ENCODE data around the gene ANXA6.
A peak's percentile ranks its signal among the peaks of the same experiment; 100 is the strongest.

The ANXA6 gene

DNA sequence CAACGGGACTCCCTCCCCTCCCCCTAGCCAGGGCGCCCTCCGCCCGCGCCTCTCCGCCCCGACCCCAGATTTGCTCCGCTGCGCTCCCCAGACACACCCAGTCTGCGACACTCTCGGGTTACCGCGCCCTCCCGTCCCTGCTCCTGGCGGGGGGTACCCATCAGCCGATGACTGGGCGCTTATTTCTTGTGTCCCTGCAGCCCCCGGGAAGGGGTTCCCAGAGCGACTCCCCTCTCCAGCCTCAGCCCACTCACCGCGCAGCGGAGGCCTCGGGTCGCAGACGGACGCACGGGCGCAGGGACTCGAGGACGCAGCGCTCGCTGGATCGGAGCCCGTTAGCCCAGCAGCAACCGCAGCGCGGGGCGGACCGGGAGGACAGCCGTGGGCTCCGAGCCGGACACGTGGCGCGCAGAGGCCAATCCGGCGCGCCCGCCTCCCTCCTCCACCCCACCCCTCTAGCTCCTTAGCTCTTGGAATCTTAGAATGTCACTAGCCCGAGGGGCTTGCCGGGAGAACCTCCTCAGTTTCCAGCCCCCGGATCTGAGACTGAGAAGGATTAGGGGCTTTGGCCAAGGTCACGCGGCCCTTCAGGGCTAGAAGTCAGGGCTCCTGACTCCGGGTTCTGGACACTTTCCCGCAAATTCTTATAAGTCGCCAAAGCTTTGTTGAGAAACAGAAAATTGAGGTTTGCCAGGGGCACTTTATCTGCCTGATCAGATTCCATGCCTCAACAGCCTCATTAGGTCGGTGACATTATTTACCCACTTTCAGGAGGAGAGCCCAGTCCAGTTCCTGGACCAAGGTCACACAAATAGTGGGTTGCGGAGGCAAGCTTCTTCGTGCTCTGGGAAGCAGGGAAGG, at the start of gene ANXA6:
Gene ANXA6, minus strand, starts transcription at position 354 of the 861 bp plus-strand sequence. CDS start 9,878 bp downstream, outside the sequence.
- DNase-seq (ENCODE audit: low read depth) = no peak
- TF ChIP-seq, protein P1, sequence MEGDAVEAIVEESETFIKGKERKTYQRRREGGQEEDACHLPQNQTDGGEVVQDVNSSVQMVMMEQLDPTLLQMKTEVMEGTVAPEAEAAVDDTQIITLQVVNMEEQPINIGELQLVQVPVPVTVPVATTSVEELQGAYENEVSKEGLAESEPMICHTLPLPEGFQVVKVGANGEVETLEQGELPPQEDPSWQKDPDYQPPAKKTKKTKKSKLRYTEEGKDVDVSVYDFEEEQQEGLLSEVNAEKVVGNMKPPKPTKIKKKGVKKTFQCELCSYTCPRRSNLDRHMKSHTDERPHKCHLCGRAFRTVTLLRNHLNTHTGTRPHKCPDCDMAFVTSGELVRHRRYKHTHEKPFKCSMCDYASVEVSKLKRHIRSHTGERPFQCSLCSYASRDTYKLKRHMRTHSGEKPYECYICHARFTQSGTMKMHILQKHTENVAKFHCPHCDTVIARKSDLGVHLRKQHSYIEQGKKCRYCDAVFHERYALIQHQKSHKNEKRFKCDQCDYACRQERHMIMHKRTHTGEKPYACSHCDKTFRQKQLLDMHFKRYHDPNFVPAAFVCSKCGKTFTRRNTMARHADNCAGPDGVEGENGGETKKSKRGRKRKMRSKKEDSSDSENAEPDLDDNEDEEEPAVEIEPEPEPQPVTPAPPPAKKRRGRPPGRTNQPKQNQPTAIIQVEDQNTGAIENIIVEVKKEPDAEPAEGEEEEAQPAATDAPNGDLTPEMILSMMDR (conservative IDR thresholded peaks at IDR 0.05; ENCODE audit: low read depth, low read length) = no peak

DNA sequence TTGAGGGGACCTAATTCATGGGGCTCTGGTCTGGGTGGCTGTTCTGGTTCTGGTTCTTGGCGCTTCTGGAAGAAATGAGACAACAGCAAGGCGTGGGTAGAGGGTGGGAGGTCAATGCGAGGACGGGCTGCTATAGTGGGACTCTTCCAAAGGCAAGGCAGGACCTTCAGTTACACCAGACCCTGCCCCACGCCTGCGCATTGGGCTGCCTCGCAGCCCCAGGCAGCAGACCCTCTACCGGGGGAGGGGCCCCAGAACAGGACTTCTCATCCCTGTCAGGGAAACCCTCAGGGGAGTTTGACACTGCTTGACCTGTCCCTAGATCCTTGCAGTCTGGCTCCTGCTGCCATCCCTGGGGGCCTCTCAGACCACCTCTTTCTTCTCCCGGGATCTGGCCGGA, 47.8 kb upstream of the ANXA6 start:
- DNase-seq (ENCODE audit: low read depth) = no peak
- H3K4me3 ChIP-seq (ENCODE audit: low read length) = no peak overlapping the region
- TF ChIP-seq, protein P1 (conservative IDR thresholded peaks at IDR 0.05; ENCODE audit: low read depth, low read length) = no peak

More for the DNA sequence above, at the start of gene ANXA6:
- peak within 1 kb of the TSS; percentile 84 for H3K4me3 ChIP-seq (ENCODE audit: low read length)

DNA sequence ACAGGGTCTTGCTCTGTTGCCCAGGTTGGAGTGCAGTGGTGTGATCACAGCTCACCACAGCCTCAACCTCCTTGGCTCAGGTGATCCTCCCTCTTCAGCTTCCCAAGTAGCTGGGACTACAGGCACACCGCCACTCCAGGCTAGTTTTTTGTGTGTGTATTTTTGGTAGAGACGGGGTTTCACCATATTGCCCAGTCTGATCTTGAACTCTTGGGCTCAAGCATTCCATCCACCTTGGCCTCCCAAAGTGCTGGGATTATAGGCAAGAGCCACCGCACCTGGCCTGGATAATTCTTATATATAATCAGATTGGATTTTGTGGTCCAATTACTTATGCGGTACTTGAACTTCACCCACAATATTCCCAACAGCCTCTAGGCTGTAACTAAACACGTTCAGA, 46.5 kb upstream of the ANXA6 start:
- TF ChIP-seq, protein P1 (conservative IDR thresholded peaks at IDR 0.05; ENCODE audit: low read depth, low read length) = no peak
- no peak overlapping the region for H3K4me3 ChIP-seq (ENCODE audit: low read length)
- no peak for DNase-seq (ENCODE audit: low read depth)

DNA sequence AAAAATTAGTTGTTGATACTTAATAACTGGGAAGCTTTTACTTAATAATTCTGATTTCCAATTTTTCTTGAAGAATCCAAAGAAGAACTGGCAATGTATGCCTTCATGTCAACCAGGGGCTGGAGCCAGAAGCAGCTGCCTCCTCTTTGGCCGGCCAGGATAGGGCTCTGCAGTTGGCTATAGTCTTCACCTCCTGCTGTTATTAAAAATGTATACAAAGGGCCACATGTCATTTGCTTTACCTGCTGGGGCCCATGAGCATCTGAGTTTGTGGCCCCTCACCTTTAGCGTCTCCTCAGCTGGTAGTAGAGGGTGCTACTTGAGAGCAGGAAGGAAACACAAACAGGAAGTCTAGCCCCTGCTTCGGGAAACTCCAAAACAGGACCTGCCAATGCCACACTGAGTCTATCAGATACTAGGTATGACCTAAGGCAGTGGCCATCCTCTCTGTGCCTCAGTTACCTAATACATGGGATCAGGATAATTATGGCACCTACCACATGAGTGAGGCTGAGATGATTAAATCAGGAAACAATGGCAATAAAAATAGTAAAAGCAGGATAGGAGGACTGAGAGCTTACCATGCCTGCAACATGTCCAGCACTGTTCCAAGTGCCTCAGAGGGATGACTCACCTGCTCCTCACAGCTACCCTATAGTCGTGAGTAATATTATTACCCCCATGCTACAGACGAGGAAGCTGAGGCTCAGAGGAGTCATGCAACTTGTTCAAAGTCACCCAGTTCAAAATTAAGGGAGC, 45.0 kb upstream of the ANXA6 start:
- no peak overlapping the region for H3K4me3 ChIP-seq (ENCODE audit: low read length)
- TF ChIP-seq, protein P1 (conservative IDR thresholded peaks at IDR 0.05; ENCODE audit: low read depth, low read length) = no peak
- DNase-seq (ENCODE audit: low read depth) = peak; percentile 36

DNA sequence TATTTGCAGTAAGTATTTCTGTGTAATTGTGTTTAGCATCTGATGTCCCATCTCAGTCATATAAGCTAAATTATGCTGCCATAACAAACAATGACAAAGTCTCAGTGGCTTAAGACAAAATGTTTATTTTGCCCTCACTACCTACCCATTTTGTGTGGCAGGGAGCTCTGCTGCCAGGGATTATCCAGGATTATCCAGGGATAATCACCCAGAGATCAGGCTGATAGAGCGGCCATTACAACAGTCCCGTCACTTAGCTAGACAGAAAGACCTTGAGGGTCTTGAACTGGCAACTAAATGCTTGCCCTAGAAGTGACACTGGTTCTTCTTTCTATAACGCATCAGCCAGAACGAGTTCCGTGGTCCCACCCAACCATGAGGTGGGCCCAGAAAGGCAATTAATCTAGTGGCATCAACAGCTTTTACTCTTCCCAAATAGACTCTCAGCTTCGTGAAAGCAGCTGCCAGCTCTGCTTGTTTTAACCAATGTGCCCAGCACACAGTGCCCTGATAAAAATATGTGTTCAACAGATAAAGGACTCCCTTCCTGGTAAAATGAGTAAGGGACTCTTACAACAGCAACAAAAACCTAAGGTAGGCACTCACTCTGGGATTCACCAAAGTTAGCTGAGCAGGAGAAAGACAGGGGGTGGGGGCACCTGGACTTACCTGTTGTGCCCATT, 43.5 kb upstream of the ANXA6 start:
- TF ChIP-seq, protein P1 (conservative IDR thresholded peaks at IDR 0.05; ENCODE audit: low read depth, low read length) = no peak
- no peak overlapping the region for H3K4me3 ChIP-seq (ENCODE audit: low read length)
- no peak for DNase-seq (ENCODE audit: low read depth)

DNA sequence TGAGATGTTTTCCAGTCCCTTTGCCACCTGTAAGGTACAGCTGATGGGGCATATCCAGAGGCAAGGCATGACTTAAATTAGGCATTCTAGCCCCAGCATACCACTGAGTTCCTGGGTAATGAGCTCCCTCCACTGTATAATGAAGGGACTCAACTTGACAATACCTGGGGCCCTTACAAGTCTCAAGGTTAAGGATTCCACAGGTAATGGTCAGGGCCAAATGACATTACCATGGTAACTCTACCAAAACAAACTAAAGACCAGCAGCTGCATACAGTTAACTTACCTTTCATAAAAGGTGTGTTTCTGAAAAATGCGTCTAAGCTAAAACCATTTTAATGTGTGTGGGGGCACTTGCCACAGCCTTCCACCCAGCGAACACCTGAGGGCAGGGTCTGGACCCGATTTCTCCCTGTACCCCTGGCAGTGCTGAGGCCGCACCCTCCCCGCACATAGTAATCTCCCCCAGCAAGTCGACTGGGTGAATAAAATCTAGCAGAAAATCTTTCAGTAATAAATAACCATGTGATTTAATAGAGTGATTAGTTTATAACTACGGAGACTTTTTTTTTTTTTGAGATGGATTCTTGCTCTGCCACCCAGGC, 42.1 kb upstream of the ANXA6 start:
- DNase-seq (ENCODE audit: low read depth) = no peak
- H3K4me3 ChIP-seq (ENCODE audit: low read length) = no peak overlapping the region
- TF ChIP-seq, protein P1 (conservative IDR thresholded peaks at IDR 0.05; ENCODE audit: low read depth, low read length) = no peak

Data from retinal pigment epithelial cell (primary cell).